Measurements from ENCODE around the gene ZNF8. TPM values are rescaled to one million over a fixed set of nuclear protein-coding genes. Genes with fewer than 3 reads are reported as not detected.
"Not testable (repeated sequence)": the region's sequence is repeated elsewhere in the genome, so short reads cannot be mapped to it uniquely, and the experiment has no call there.

The ZNF8 gene
- total RNA-seq, 1 experiment from 2014 or later, result 8.4 TPM

- peaks cover 4% of the 10 kb centered on the region for H3K27me3 Mint-ChIP-seq (ENCODE audit: insufficient read depth, unreplicated experiment)
- no peaks in the 10 kb centered on the region for H3K4me1 Mint-ChIP-seq (ENCODE audit: low read depth, unreplicated experiment)
- no peaks in the 10 kb centered on the region for H3K9me3 Mint-ChIP-seq (ENCODE audit: unreplicated experiment)
- CTCF ChIA-PET, result no interaction called here
- TF ChIP-seq CTCF (IDR thresholded peaks at IDR 0.05; ENCODE audit: insufficient read depth in 1 of 2, low read depth in 1 of 2, low read length in 1 of 2, severe bottlenecking in 1 of 2, unreplicated experiment in 1 of 2), result no peak
- intact Hi-C loops (cut with micrococcal nuclease; ENCODE audit: unreplicated experiment), result no loop called here
- H3K36me3 ChIP-seq (ENCODE audit: control insufficient read depth, insufficient read depth, low read length), result no peaks in the 10 kb centered on the region
- peak overlapping the region; percentile 73 for H3K4me3 Mint-ChIP-seq (ENCODE audit: unreplicated experiment)
- no peaks in the 10 kb centered on the region for H3K36me3 Mint-ChIP-seq (ENCODE audit: insufficient read depth, unreplicated experiment)
- H3K9me3 ChIP-seq, result no peaks in the 10 kb centered on the region
- H3K4me3 ChIP-seq (ENCODE audit: low read depth, low read length), result no peak overlapping the region
- no peak for DNase-seq
- H3K4me1 ChIP-seq, result no peaks in the 10 kb centered on the region
- POLR2A ChIA-PET, result no interaction called here
- no peaks in the 10 kb centered on the region for H3K27me3 ChIP-seq (replicated peaks; ENCODE audit: control insufficient read depth, insufficient read depth, low read length)
- H3K27ac Mint-ChIP-seq (ENCODE audit: unreplicated experiment), result no peak overlapping the region
- no TSS peak for BruUV-seq (replicated peaks)
Observed at GRCh38 chr19:58345558-58345957, 66.8 kb downstream of the ZNF8 start.

- Histone ChIP-seq H3K9me3 (no peaks in the 10 kb centered on the region), H3K4me1 (no peaks in the 10 kb centered on the region), H3K36me3 (ENCODE audit: control insufficient read depth, insufficient read depth, low read length) (no peaks in the 10 kb centered on the region), H3K27me3 (replicated peaks; ENCODE audit: control insufficient read depth, insufficient read depth, low read length) (no peaks in the 10 kb centered on the region), H3K4me3 (ENCODE audit: low read depth, low read length) (peak overlapping the region; percentile 49)
- BruUV-seq (replicated peaks), result no TSS peak
- Mint-ChIP-seq H3K4me3 (ENCODE audit: unreplicated experiment) (peak overlapping the region; percentile 73), H3K27ac (ENCODE audit: unreplicated experiment) (no peak overlapping the region), H3K9me3 (ENCODE audit: unreplicated experiment) (no peaks in the 10 kb centered on the region), H3K27me3 (ENCODE audit: insufficient read depth, unreplicated experiment) (peaks cover 4% of the 10 kb centered on the region), H3K36me3 (ENCODE audit: insufficient read depth, unreplicated experiment) (no peaks in the 10 kb centered on the region), H3K4me1 (ENCODE audit: low read depth, unreplicated experiment) (no peaks in the 10 kb centered on the region)
- DNase-seq, result peak in 1 of 2 experiments; percentile 58
- intact Hi-C loops (cut with micrococcal nuclease; ENCODE audit: unreplicated experiment), result no loop called here
- CTCF ChIA-PET, result interaction anchor here (0.6 kb wide), 1 partner anchor 20 kb away, joined by 3 read pairs; the partner anchor contains the start of gene ZSCAN22
- TF ChIP-seq CTCF (IDR thresholded peaks at IDR 0.05; ENCODE audit: insufficient read depth in 1 of 2, low read depth in 1 of 2, low read length in 1 of 2, severe bottlenecking in 1 of 2, unreplicated experiment in 1 of 2), result no peak
- POLR2A ChIA-PET, result interaction anchor here (0.7 kb wide), 1 partner anchor 197 kb away, joined by 9 read pairs; no protein-coding TSS in a partner anchor
Observed at GRCh38 chr19:58346961-58347929, 68.5 kb downstream of the ZNF8 start.

GRCh38 chr19:58348080-58348479, 69.3 kb downstream of the ZNF8 start:
- H3K9me3 Mint-ChIP-seq (ENCODE audit: unreplicated experiment); DNase-seq; H3K27me3 ChIP-seq (replicated peaks; ENCODE audit: control insufficient read depth, insufficient read depth, low read length); BruUV-seq (replicated peaks); H3K36me3 ChIP-seq (ENCODE audit: control insufficient read depth, insufficient read depth, low read length); H3K27me3 Mint-ChIP-seq (ENCODE audit: insufficient read depth, unreplicated experiment); H3K36me3 Mint-ChIP-seq (ENCODE audit: insufficient read depth, unreplicated experiment); H3K4me1 Mint-ChIP-seq (ENCODE audit: low read depth, unreplicated experiment); CTCF ChIA-PET; intact Hi-C loops (cut with micrococcal nuclease; ENCODE audit: unreplicated experiment); POLR2A ChIA-PET; H3K9me3 ChIP-seq; H3K27ac Mint-ChIP-seq (ENCODE audit: unreplicated experiment); H3K4me1 ChIP-seq: not testable (repeated sequence)
- H3K4me3 ChIP-seq (ENCODE audit: low read depth, low read length), result peak overlapping the region; percentile 49
- peak overlapping the region; percentile 73 for H3K4me3 Mint-ChIP-seq (ENCODE audit: unreplicated experiment)
